SK-N-SH (cell line): Measurements from ENCODE around the gene HERC3. TPM values are rescaled to one million over a fixed set of nuclear protein-coding genes. Genes with fewer than 3 reads are reported as not detected.
A peak's percentile ranks its signal among the peaks of the same experiment; 100 is the strongest.

ENCODE experiments used
- CTCF ChIA-PET: fragments of 300-600, 350-600 bp; formaldehyde crosslinking; extraction: SDS; loops from one replicate; lab custom pipeline; 2021; lab: Yijun Ruan, JAX
- POLR2A ChIA-PET: fragments of 350-600 bp; sonication (Branson Sonifier 250); formaldehyde crosslinking; extraction: SDS; loops from one replicate; lab custom pipeline; 2020; ENCODE audit warnings: antibody characterized with exemption, inconsistent platforms; lab: Yijun Ruan, JAX
- DNase-seq: peaks from one replicate; pipeline ENCODE4 v3.0.0; 2012
- H2AFZ ChIP-seq: fragments of 200-600 bp; sonication (generic); 2 replicates; pipeline ENCODE4 v1.8.1; 2016; ENCODE audit warnings: antibody characterized with exemption, mild to moderate bottlenecking, low read depth
- H3F3A ChIP-seq: fragments of 200-600 bp; sonication (generic); replicated peaks from 2 replicates; pipeline ENCODE3; 2016; ENCODE audit warnings: antibody characterized with exemption, mild to moderate bottlenecking; ENCODE audit not compliant: insufficient read depth
- H3K27ac ChIP-seq, 2 experiments: fragments of 200-500 bp in 1 of 2; fragments of 200-600 bp in 1 of 2; sonication (Bioruptor generic) in 1 of 2; sonication (generic), shearing (Covaris generic) in 1 of 2; 2 replicates each; pipeline versions ENCODE4 v1.5.1 to v1.6.1; 2014 to 2016; ENCODE audit warnings: low read depth in 2 of 2, inconsistent platforms in 1 of 2, low read length in 1 of 2, mild to moderate bottlenecking in 1 of 2, mixed read lengths in 1 of 2
- H3K27me3 ChIP-seq: fragments of 200-600 bp; sonication (generic), shearing (Covaris generic); 2 replicates; pipeline ENCODE4 v1.6.1; 2016; ENCODE audit warnings: mixed run types; ENCODE audit not compliant: insufficient read depth
- H3K36me3 ChIP-seq, 2 experiments: fragments of 200-500 bp in 1 of 2; fragments of 200-600 bp in 1 of 2; sonication (Bioruptor generic) in 1 of 2; sonication (generic) in 1 of 2; replicated peaks in 1 of 2; 2 replicates each; pipeline versions ENCODE3 to v1.5.1; 2014 to 2016; ENCODE audit warnings: low read length in 1 of 2, mild to moderate bottlenecking in 1 of 2; ENCODE audit not compliant: insufficient read depth in 2 of 2, control insufficient read depth in 1 of 2
- H3K4me1 ChIP-seq, 2 experiments: fragments of 200-500 bp in 1 of 2; fragments of 200-600 bp in 1 of 2; sonication (Bioruptor generic) in 1 of 2; sonication (generic), shearing (Covaris generic) in 1 of 2; 2 replicates each; pipeline versions ENCODE4 v1.5.1 to v1.6.1; 2014 to 2016; ENCODE audit warnings: low read depth in 1 of 2, low read length in 1 of 2, mixed run types in 1 of 2; ENCODE audit not compliant: insufficient read depth in 2 of 2, control insufficient read depth in 1 of 2
- H3K4me2 ChIP-seq: fragments of 200-600 bp; sonication (generic), shearing (Covaris generic); 2 replicates; pipeline ENCODE4 v1.6.1; 2017; ENCODE audit warnings: mixed run types
- H3K4me3 ChIP-seq, 2 experiments: fragments of 200-500 bp in 1 of 2; fragments of 200-600 bp in 1 of 2; sonication (Bioruptor generic) in 1 of 2; sonication (generic), shearing (Covaris generic) in 1 of 2; 2 replicates each; pipeline versions ENCODE4 v1.5.1 to v1.8.1; 2014 to 2016; ENCODE audit warnings: low read depth in 2 of 2, inconsistent platforms in 1 of 2, low read length in 1 of 2, mild to moderate bottlenecking in 1 of 2, mixed read lengths in 1 of 2, moderate library complexity in 1 of 2
- H3K79me2 ChIP-seq: fragments of 200-600 bp; sonication (generic); 2 replicates; pipeline ENCODE4 v1.8.1; 2017; ENCODE audit warnings: mild to moderate bottlenecking; ENCODE audit not compliant: insufficient read depth
- H3K9ac ChIP-seq: fragments of 200-600 bp; sonication (generic); 2 replicates; pipeline ENCODE4 v1.6.1; 2017; ENCODE audit warnings: mixed run types
- H3K9me2 ChIP-seq: fragments of 200-600 bp; sonication (generic); 2 replicates; pipeline ENCODE4 v1.6.1; 2017; ENCODE audit warnings: mixed run types
- H3K9me3 ChIP-seq: fragments of 200-600 bp; sonication (generic); 2 replicates; pipeline ENCODE4 v1.6.1; 2017; ENCODE audit warnings: mixed run types, mild to moderate bottlenecking, moderate library complexity
- H4K20me1 ChIP-seq: fragments of 200-600 bp; sonication (generic); 2 replicates; pipeline ENCODE4 v1.6.1; 2017; ENCODE audit warnings: mild to moderate bottlenecking, mixed run types; ENCODE audit not compliant: insufficient read depth
- CTCF ChIP-seq: fragments of 200-600 bp; sonication (generic); IDR thresholded peaks from 2 replicates; pipeline ENCODE4 v1.6.1; 2017; ENCODE audit warnings: antibody characterized with exemption, mild to moderate bottlenecking, moderate library complexity
- ELF1 ChIP-seq: IDR thresholded peaks from 2 replicates; pipeline ENCODE4 v1.4.0; 2012
- EP300 ChIP-seq, 2 experiments: IDR thresholded peaks; 2 replicates each; pipeline versions ENCODE4 v1.4.0 to v1.6.1; 2012; ENCODE audit warnings: borderline replicate concordance in 1 of 2, low read depth in 1 of 2, low read length in 1 of 2
- EZH2phosphoT487 ChIP-seq: fragments of 200-600 bp; sonication (generic); IDR thresholded peaks from 2 replicates; pipeline ENCODE4 v1.6.1; 2017; ENCODE audit warnings: low read depth, mixed run types, mild to moderate bottlenecking, antibody characterized with exemption, moderate library complexity, borderline replicate concordance
- FOXJ3 ChIP-seq: sonication (generic); formaldehyde crosslinking; IDR thresholded peaks from 2 replicates; pipeline ENCODE4 v1.5.1; 2020; ENCODE audit warnings: mild to moderate bottlenecking, missing genetic modification reagents
- IRF3 ChIP-seq: fragments of 150-350 bp; IDR thresholded peaks from 2 replicates; pipeline ENCODE4 v1.6.1; 2016; ENCODE audit warnings: mild to moderate bottlenecking, low read depth, low read length
- JUND ChIP-seq: IDR thresholded peaks from 2 replicates; pipeline ENCODE4 v1.4.0; 2012
- MAX ChIP-seq: IDR thresholded peaks from 2 replicates; pipeline ENCODE4 v1.4.0; 2012; ENCODE audit warnings: low read depth
- MXI1 ChIP-seq: IDR thresholded peaks from 2 replicates; pipeline ENCODE4 v1.6.1; 2012; ENCODE audit warnings: mild to moderate bottlenecking, low read depth, low read length, improper control_type of control experiment
- PBX3 ChIP-seq: IDR thresholded peaks from 2 replicates; pipeline ENCODE4; 2012
- SIN3A ChIP-seq: IDR thresholded peaks from 2 replicates; pipeline ENCODE4 v1.6.1; 2012; ENCODE audit warnings: low read depth, mild to moderate bottlenecking, low read length, moderate library complexity, borderline replicate concordance
- TAF1 ChIP-seq: IDR thresholded peaks from 2 replicates; pipeline ENCODE4 v1.6.1; 2012; ENCODE audit warnings: low read depth, mild to moderate bottlenecking, low read length, moderate library complexity, borderline replicate concordance
- TCF12 ChIP-seq: IDR thresholded peaks from 2 replicates; pipeline ENCODE4 v1.4.0; 2012
- TEAD4 ChIP-seq: IDR thresholded peaks from 2 replicates; pipeline ENCODE4 v1.4.0; 2012; ENCODE audit warnings: mild to moderate bottlenecking, borderline replicate concordance; ENCODE audit not compliant: insufficient read depth
- USF1 ChIP-seq: IDR thresholded peaks from 2 replicates; pipeline ENCODE4 v1.4.0; 2012; ENCODE audit warnings: low read depth, borderline replicate concordance
- WGBS: methylation state at CpG from one replicate; pipeline ENCODE4 v1.1.6; 2017; ENCODE audit warnings: low lambda C conversion rate; 5-methylcytosine and 5-hydroxymethylcytosine counted together
- polyA plus RNA-seq, 3 experiments: library from polyadenylated mRNA; depleted of rRNA; stranded (reverse); fragments of >200 nt; gene quantifications; 2 replicates each; pipeline ENCODE4 v1.2.3, GENCODE V29; 2012

The HERC3 gene
- polyA plus RNA-seq, 1 of the 3 experiments (the other 2 are of a cell fraction) = 4.6 TPM

GRCh38 chr4:88592600-88593448, 544 bp downstream of the HERC3 start:
- peak overlapping the region; percentile 99 for H2AFZ ChIP-seq
- H3K9me2 ChIP-seq = no peaks in the 10 kb centered on the region
- peak overlapping the region; percentile 24 to 79 for H3K27ac ChIP-seq
- peak; percentile 93 for DNase-seq
- H3K4me2 ChIP-seq = peak overlapping the region; percentile 97
- TF ChIP-seq MAX (peak; percentile 85), TEAD4 (no peak), MXI1 (peak; percentile 88), SIN3A (peak; percentile 81; the same call in 1 of the 2 replicates), EP300 (IDR thresholded peaks at IDR 0.05; ENCODE audit: borderline replicate concordance in 1 of 2, low read depth in 1 of 2, low read length in 1 of 2) (no peak), IRF3 (no peak), USF1 (peak; percentile 45; the same call in 1 of the 2 replicates), JUND (no peak), TCF12 (no peak), FOXJ3 (CRISPR knock-in tag) (no peak)
- H3K9me3 ChIP-seq = no peaks in the 10 kb centered on the region
- H3K79me2 ChIP-seq = peaks cover 30% of the 10 kb centered on the region
- CTCF ChIA-PET = interaction anchor here (0.7 to 1.9 kb wide), 6 partner anchors 20 to 429 kb away, joined by 3 to 4 read pairs (median 4); no protein-coding TSS in a partner anchor
- no peaks in the 10 kb centered on the region for H4K20me1 ChIP-seq
- peaks cover 3 to 16% of the 10 kb centered on the region in 2 experiments for H3K36me3 ChIP-seq
- POLR2A ChIA-PET = no interaction called here
- WGBS = 2% methylated on average over 12 of the region's 89 CpGs
- H3K27me3 ChIP-seq = no peaks in the 10 kb centered on the region
- H3F3A ChIP-seq = peaks cover 8% of the 10 kb centered on the region
- peak overlapping the region; percentile 75 to 92 for H3K4me3 ChIP-seq
- H3K4me1 ChIP-seq = peaks cover 0 to 7% of the 10 kb centered on the region in 2 experiments; a peak in 1 of 4 replicates
- peak overlapping the region; percentile 86 for H3K9ac ChIP-seq

- TF ChIP-seq EZH2phosphoT487 (no peak), TAF1 (no peak), PBX3 (no peak), ELF1 (no peak), CTCF (no peak)
- Histone ChIP-seq H3K9me3 (no peaks in the 10 kb centered on the region), H4K20me1 (no peaks in the 10 kb centered on the region; the same call in 1 of the 2 replicates), H3K79me2 (peaks cover 30% of the 10 kb centered on the region), H3K9ac (no peak overlapping the region), H3K27ac (peak overlapping the region in 1 of 2 experiments; percentile 99; a peak in 2 of 4 replicates), H3F3A (peaks cover 31% of the 10 kb centered on the region), H3K36me3 (peaks cover 3 to 12% of the 10 kb centered on the region in 2 experiments), H2AFZ (no peak overlapping the region), H3K4me2 (no peak overlapping the region; the same call in 1 of the 2 replicates), H3K9me2 (no peaks in the 10 kb centered on the region), H3K27me3 (no peaks in the 10 kb centered on the region), H3K4me3 (no peak overlapping the region), H3K4me1 (peaks cover 7 to 18% of the 10 kb centered on the region in 2 experiments)
- ChIA-PET POLR2A (no interaction called here), CTCF (interaction anchor here (1.8 kb wide), 1 partner anchor 61 kb away, joined by 9 read pairs; no protein-coding TSS in a partner anchor)
- 96% methylated on average over 3 of the region's 3 CpGs for WGBS
- no peak for DNase-seq
Observed at GRCh38 chr4:88597970-88598660, 5.8 kb downstream of the HERC3 start.
